Activated CD8-positive, alpha-beta memory T cell treated with anti-CD3 and anti-CD28 coated beads for 48 hours (primary cell): ENCODE measurements around the gene VARS1.

Experiments
- DNase-seq, 3 experiments: peaks; one replicate each; pipeline ENCODE4 v3.0.0-alpha.2; 2020; ENCODE audit warnings: low read depth in 2 of 3, low spot score in 2 of 3

Gene VARS1

DNA sequence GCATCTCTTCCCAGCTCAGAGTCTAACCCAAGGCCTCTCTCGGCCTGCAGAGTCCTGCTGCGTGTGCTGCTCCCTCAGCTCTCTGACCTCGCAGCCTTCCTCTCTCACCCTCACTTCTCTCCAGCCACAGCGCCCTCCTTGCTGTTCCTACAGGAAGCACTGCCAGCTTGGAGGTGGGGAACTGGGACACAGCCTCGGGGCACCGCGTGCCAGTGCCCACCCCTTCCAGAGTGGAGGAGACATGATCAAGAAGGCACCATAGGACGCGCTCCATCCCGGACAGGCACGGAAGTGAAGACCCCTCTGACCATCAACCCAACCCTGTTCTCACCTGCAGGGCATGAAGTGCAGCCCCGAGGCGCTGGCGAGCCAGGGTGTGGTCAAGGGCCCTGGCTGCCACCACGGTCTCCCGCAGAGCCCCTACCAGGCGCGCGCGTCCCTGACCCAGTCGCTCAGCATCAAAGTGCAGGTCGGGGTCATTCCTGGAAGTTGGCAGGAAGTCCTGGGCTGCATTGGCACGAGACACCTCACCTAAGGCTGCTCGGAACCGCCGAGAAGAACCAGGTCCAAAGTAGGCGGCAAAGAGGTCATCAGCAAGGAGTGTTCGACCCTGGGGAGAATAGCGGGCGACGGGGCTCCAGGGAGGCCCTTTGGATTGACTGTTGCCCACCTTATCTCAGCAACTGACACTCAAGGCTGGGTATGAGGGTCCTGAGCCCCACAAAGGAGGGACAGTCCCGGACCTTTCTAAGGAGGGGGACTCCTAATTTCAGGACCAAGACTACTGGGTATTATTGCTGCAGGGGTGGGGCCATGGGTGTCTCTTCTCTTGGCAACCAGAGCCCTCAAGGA lies 19.7 kb downstream of the VARS1 start:
- no peak for DNase-seq

DNA sequence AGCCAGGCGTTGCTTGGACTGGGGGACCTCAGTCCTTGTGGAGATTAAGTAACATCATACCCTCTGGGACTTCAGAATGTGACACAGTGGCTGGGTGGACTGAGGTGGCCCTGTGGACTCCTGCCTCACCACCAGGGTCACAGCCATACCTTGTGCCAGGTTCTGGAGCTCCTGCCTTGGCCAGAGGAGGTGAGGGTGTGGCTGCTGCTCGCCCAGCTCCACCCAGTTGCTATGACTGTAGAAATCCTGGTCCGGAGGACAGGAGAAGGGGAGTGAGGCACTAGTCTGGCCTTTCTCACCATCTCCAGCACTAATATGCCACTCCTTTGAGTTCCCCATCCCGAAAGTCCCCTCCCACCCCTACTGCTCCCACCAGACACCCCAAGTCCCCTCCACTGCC lies 20.4 kb downstream of the VARS1 start:
- no peak for DNase-seq

DNA sequence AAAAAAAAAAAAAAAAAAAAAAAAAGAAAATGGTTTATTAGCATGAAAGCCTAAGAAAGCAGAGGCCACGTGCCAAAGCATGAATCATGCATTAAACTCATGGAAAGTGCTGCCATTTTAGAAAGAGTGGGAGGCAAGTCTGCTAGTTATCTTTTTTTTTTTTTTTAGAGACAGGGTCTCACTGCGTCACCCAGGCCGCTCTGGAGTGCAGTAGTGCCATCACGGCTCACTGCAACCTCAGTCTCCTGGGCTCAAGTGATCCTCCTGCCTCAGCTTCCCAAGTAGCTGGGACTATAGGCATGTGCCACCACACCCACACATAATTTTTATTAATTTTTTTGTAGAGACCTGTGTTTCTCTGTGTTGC lies 23.6 kb downstream of the VARS1 start:
- DNase-seq = no peak

DNA sequence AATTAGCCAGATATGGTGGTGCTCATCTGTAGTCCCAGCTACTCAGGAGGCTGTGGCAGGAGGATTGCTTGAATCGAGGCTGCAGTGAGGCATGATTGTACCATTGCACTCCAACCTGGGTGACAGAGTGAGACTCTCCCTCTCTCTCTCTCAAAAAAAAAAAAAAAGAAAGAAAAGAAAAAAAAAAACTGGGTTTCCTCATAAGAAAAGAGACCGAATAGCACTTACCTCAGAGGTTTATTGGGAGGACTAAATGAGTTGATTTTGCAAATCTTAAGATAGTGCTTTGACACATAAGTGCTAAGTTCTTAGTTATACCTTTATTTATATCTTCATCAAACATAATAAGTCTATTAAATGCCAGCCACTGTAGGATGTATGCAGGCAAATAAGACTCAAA lies 24.7 kb downstream of the VARS1 start:
- DNase-seq = no peak

DNA sequence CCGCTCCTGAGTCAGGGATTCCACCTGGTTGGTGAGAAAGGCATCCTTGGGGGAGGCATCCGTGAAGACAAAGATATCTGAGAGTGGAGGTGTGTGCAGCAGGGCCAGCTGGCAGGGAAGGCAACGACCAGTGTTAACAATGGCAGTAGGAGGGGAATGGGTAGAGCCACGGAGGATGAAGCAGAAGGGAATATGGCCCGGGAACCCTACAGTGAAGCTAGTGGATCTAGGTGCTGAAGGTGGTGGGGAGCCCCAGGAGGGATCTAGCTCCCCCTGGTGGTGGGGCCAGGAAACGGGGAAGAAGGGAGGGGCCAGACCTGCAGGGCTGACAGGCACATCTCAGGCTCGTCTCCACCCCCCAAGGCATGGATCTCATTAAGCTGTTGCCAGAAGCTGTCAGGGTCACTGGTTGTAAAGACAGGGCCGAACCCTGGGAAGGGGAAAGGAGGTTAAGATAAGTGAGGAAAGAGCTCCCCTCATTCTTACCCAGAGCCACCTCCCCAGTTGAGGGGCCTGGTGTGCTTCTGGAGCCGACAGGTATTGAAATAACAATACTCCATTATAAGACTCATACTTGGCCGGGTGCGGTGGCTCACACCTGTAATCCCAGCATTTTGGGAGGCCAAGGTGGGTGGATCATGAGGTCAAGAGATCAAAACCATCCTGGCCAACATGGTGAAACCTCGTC lies 25.7 kb downstream of the VARS1 start:
- DNase-seq = peak; percentile 51 to 73 (median 57)

DNA sequence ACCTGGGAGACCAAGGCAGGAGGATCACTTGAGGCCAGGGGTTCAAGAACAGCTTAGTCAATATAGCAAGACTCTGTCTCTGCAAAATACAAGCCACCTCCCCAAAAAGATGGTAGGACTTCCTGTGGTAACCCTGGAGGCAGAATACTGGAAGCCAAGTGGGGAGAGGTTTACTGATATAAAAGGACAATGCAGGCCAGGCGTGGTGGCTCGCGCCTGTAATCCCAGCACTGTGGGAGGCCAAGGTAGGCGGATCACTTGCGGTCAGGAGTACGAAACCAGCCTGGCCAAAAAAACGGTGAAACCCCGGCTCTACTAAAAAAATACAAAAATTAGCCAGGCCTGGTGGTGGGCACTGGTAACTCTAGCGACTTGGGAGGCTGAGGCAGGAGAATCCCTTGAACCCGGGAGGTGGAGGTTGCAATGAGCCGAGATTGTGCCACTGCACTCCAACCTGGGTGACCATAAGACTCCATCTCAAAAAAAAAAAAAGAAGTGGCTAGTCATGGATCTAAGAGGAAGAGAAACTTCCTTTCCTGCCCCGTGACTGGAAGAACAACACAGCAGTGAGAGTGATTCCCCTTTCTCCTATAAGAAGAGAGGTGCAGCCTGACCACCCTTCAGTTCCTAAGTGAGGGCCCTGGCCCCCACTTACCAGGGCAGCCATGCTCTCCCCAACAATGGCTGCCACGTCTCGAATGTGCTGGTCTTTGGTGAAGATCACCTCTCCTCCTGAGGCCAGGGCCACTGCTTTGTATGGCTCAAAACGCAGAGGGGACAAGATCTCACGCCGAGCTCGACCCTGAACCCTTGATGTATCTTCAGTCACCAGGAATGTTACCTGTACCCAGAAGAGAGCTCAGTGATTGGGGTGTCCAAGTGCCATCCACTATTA lies 26.9 kb downstream of the VARS1 start:
- no peak for DNase-seq

DNA sequence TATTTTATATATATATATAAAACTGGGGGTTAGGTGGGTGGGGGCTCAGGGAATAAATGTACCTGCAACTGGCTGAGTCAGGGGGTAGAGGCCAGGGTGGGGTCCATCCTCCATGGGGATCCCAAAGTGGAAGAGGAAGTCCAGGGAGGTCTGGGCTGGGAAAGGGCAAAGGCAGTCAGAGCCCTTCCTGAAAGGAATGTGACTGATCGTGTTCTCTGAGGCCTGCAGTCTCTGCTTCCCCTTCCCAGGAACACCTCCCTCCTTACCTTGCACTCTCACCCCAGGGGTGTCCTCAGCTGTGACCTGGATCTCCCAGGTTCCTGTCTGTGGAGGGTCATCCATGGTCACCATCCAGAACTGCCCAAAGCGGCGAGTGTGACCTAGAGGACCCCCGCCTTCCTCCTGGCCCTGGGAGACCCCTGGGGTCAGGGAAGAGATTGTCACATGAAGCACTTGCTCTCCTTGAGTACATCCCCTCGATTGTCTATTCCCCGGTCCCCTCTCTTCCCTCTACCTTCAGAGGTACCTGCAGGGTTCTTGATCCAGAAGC lies 28.4 kb downstream of the VARS1 start:
- DNase-seq = no peak

DNA sequence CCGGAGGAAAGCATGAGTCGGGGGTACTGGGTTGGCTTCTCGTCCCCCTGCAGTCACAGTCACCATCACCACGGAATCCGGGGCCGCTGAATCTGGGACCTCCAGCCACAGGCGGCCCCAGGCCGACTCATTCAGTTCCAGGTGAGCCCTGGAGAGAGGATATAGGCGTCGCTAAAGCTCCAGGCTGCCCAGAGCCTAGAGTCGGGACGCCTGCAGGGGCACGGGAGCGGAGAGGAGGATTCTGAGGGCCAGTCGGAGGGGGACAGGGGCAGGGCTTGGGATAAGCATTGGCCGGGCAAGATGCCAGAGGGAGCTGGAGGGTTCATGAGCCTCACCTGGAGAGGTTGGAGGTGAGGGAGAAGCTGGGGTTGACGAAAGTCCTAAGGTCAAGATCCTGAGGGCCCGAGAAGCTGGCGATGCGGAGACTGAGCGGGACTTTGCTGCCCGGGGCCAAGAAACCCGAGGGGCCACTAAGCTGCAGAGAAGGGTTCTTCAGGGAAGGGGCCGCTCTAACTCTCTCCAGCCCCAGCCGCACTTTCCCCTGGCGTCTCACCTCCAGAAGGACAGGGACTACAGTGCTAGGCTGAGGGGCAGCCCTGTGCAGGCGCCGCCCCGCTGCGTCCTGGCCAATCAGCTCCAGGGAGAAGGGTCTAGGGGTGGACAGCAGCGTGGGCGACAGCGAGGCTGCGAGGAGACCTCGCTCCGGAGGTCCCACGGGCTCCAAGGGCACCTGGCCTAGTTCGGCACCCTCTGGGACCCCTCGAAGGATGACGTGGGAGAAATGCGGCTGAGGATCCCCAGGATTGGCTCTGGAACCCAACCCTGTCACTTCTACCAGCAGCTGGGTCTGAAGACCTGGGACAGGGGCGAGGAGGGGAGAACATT lies 29.4 kb downstream of the VARS1 start:
- no peak for DNase-seq

DNA sequence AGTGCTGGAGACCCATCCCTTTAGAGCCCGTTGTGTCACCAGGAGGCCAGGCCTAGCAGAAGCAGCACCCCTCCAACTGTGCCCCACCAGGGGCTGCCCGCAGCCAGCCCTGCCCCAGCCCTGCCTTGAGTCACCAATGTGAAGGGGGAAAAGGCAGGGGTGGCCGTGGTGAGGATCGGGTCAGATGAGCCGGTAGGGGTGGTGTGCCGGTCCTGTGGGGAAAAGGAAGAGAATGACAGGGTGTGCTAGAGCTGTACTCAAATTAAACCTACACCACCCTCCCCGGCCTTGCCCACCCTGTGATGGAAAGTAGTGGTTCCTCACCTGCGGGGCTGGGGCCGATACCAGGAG lies 30.0 kb downstream of the VARS1 start:
- DNase-seq = no peak

DNA sequence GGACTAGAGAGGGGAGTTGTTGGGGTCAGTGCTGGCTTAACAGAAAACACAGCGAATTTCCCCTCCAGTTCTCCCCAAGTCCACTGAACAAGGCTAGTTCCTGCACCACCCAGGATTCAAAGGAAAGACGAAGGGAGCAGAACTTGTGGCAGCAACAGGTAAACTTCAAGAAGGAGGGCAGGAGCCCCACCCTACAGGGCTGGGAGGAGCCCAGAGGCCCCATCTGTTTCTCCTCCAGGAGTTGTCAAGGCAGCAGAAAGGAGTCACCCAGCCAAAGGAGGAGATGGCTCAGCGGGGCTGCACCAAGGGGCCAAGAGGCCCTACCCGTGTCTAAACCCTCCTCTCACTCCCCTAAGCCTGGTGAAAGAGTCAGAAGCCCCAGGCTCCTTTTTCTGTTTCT lies 31.4 kb downstream of the VARS1 start:
- DNase-seq = no peak

DNA sequence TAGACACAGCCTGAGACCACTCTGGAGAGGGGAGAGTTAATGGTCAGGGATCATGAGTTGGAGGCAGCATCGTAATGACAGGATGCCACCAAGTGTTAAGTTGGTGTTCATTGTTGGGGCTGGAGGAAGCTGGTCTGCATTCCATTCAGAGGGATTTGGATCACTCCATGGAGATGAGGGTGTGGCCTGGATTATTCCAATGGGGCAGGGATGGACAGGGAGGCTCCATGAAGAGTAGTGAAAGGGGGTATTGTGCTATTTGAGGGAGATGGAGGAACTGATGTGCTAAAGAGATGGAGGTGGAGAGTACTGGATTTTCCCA lies 32.0 kb downstream of the VARS1 start:
- DNase-seq = no peak

DNA sequence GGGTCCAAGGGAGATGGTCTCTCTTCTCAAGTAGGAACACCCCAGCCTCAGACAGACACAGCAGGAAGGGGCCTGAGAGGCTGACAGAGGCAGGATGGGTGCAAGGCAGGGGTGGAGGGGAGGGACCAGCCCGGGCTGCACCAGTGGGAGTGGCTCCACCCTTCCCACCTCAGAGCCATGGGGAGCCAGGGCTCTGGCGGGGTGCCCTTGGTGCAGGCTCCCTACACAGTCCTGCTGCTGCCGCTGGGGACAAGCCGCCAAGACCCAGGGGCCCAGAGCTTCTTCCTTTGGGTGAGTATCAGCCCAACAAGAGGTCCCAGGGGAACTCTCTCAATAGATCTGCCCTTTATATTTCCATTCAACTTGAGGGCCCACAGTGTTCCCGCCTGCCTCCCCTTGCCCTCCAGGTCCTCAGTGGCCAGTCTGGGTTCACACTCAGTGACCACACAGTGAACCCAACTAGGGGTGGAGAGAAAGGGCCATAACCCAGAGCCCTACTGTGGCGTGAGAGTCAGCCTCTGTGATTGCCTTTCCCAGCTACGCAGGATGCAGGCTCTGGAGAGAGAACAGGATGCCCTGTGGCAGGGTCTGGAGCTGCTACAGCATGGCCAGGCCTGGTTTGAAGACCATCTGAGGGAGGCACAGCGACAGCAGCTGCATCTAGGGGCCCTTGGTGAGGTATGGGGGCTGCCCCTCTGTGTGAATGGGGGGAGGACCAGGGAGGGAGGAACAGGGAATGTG lies 32.5 kb downstream of the VARS1 start:
- no peak for DNase-seq

DNA sequence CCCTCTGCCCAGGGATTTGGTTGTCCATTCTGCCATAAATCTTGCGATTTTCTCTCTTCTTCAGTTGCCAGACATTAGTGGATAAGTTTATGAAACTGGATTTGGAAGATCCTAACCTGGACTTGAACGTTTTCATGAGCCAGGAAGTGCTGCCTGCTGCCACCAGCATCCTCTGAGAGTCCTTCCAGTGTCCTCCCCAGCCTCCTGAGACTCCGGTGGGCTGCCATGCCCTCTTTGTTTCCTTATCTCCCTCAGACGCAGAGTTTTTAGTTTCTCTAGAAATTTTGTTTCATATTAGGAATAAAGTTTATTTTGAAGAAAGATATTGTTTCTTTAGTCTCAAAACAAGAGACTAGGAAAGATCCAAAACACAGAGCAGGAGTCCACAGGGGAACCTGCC lies 33.2 kb downstream of the VARS1 start, which contains the start of gene SAPCD1:
Gene SAPCD1, plus strand, starts transcription at position 301 of the 400 bp plus-strand sequence. CDS start 399 bp downstream, outside the sequence.
- no peak for DNase-seq

DNA sequence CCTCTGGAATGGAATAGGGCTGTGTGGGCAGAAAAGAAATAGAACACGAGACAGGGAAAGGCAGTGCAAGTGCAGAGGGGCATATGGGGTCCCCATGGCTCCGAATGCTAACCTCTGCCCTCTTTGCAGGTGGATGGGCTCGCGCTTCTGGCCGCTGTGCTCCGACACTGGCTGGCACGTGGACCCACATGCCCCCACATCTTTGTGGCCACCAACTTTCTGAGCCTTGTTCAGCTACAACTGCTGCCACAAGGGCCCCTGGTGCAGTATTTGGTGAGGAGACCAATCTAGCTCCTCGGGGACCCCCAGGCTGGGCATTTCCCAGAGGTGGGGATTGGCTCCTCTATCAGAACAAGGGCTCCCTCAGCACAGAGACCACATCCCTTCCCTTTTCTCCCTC lies 34.2 kb downstream of the VARS1 start:
- DNase-seq = no peak

DNA sequence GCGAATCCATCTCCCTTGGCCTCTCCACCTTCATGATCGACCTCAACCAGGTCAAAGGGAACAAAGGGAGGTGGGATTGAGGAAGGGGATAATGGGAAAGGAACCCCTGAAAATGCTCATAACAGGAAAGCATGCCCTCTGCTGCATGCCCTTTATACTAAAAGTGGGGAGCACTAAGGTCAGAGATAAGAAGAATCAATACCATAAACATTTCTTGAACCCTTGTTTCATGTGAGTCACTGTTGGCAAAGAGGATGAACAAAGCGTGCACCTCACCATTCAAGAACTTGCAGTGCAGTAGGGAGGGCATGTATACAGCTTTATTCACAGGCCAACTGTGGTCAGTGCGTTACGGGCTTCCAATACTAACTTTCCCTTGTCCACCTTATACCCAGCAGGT lies 34.8 kb downstream of the VARS1 start:
- DNase-seq = no peak

DNA sequence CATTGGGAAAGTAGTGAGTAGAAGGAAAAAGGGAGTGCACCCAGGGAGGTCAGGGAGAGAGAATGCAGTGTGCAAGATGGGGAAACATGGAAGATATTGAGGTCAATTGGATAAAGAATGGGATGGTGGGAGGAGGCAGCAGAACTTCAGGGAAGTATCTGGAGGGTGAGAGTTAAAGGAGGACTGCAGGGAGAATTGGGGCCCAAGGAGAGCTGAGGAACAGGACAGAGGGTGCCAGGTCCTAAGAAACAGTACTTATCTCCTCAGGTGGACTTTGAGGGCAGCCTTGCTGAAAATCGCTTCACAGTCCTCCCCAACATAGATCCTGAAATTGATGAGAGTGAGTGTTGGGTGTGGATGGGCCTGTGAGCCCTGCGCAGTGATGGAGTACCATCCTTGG lies 37.3 kb downstream of the VARS1 start:
- no peak for DNase-seq

DNA sequence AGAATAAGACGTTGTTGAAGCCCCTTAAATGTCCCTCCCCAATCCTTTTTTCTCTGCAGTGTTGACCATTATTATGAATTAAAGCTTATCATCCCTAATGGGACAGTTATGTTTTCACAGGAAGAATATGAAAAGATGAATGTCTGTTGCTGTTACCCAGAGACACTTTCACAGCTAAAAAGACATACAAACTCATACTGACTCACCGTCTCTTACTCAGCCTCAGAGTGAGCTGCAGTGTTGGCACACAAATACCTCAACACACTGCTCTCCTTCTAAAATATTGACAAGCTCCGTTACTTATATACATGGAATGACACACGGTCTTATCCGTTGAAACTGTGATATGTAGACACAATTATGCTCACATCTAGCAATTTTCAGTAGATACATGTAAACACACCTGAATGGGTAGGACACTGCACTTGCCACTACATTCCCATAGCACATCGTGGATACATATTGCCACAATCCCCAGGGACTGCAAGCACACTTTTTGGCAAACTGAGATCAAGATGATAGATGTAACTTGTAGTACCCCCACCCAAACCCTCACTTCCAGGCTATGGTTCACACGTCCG lies 42.7 kb downstream of the VARS1 start:
- DNase-seq = no peak

DNA sequence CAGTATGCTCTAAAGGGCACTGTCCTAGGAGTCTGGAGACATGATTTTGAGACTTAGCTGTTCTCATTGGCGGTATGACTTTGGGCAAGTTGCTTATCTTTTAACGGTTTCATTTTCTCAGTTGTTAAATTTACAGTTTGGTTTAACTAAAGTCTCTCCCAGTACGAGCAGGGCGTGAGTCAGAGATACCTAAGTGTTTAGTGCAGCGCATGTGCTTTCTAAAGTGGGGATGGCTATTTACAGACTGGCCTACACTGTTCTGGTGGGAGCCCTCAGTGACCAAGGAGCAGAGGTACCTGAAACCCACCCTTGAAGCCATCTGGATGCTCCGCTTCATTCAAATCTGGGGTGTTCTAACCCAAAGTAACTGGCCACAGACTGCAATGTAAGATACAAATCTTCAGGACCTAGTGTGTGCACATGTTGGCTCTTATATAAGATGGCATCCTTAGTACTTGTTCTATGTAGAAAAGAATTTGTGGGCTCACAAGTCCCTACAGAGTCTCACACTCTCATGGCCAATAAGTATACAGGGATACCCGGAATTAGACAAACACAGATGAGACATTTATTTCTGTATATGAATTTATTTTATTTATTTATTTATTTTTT lies 45.0 kb downstream of the VARS1 start:
- no peak for DNase-seq
